ENCODE results near the gene CPT1C.

Gene CPT1C

GRCh38 chr19:49653466-49653806 is 37.5 kb upstream of the CPT1C start:
- no peak overlapping the region for H3K4me3 ChIP-seq (ENCODE audit: low read length)
- H3K4me1 ChIP-seq (ENCODE audit: insufficient read depth, low read length): no peaks in the 10 kb centered on the region
- H3K9me3 ChIP-seq (ENCODE audit: insufficient read depth, low read depth, low read length): no peaks in the 10 kb centered on the region
- H3K9ac ChIP-seq (ENCODE audit: low read depth, low read length): no peak overlapping the region
- no peak overlapping the region for H3K27ac ChIP-seq (ENCODE audit: low read length)
- H3K36me3 ChIP-seq (ENCODE audit: insufficient read depth, low read depth, low read length): peaks cover 78% of the 10 kb centered on the region
- H3K27me3 ChIP-seq (ENCODE audit: insufficient read depth, low read length): no peaks in the 10 kb centered on the region

GRCh38 chr19:49654581-49654980 is 36.3 kb upstream of the CPT1C start:
- H3K9me3 ChIP-seq (ENCODE audit: insufficient read depth, low read depth, low read length): no peaks in the 10 kb centered on the region
- H3K4me1 ChIP-seq (ENCODE audit: insufficient read depth, low read length): no peaks in the 10 kb centered on the region
- H3K27ac ChIP-seq (ENCODE audit: low read length): no peak overlapping the region
- H3K4me3 ChIP-seq (ENCODE audit: low read length): no peak overlapping the region
- no peak overlapping the region for H3K9ac ChIP-seq (ENCODE audit: low read depth, low read length)
- H3K36me3 ChIP-seq (ENCODE audit: insufficient read depth, low read depth, low read length): peaks cover 82% of the 10 kb centered on the region
- no peaks in the 10 kb centered on the region for H3K27me3 ChIP-seq (ENCODE audit: insufficient read depth, low read length)

GRCh38 chr19:49655570-49656455 is 35.1 kb upstream of the CPT1C start:
- H3K9me3 ChIP-seq (ENCODE audit: insufficient read depth, low read depth, low read length): peaks cover 10% of the 10 kb centered on the region
- H3K4me3 ChIP-seq (ENCODE audit: low read length): no peak overlapping the region
- no peak overlapping the region for H3K9ac ChIP-seq (ENCODE audit: low read depth, low read length)
- H3K36me3 ChIP-seq (ENCODE audit: insufficient read depth, low read depth, low read length): peaks cover 83% of the 10 kb centered on the region
- no peaks in the 10 kb centered on the region for H3K4me1 ChIP-seq (ENCODE audit: insufficient read depth, low read length)
- no peaks in the 10 kb centered on the region for H3K27me3 ChIP-seq (ENCODE audit: insufficient read depth, low read length)
- no peak overlapping the region for H3K27ac ChIP-seq (ENCODE audit: low read length)

- H3K27me3 ChIP-seq (ENCODE audit: insufficient read depth, low read length): no peaks in the 10 kb centered on the region
- no peaks in the 10 kb centered on the region for H3K4me1 ChIP-seq (ENCODE audit: insufficient read depth, low read length)
- no peak overlapping the region for H3K4me3 ChIP-seq (ENCODE audit: low read length)
- H3K9ac ChIP-seq (ENCODE audit: low read depth, low read length): peak overlapping the region; percentile 67
- peaks cover 91% of the 10 kb centered on the region for H3K36me3 ChIP-seq (ENCODE audit: insufficient read depth, low read depth, low read length)
- peaks cover 10% of the 10 kb centered on the region for H3K9me3 ChIP-seq (ENCODE audit: insufficient read depth, low read depth, low read length)
- no peak overlapping the region for H3K27ac ChIP-seq (ENCODE audit: low read length)
Measured at GRCh38 chr19:49656456-49657109, 34.3 kb upstream of the CPT1C start.

- Histone ChIP-seq H3K27me3 (ENCODE audit: insufficient read depth, low read length) (no peaks in the 10 kb centered on the region), H3K9ac (ENCODE audit: low read depth, low read length) (no peak overlapping the region), H3K27ac (ENCODE audit: low read length) (no peak overlapping the region), H3K9me3 (ENCODE audit: insufficient read depth, low read depth, low read length) (peaks cover 10% of the 10 kb centered on the region), H3K36me3 (ENCODE audit: insufficient read depth, low read depth, low read length) (peaks cover 97% of the 10 kb centered on the region), H3K4me3 (ENCODE audit: low read length) (no peak overlapping the region), H3K4me1 (ENCODE audit: insufficient read depth, low read length) (no peaks in the 10 kb centered on the region)
Measured at GRCh38 chr19:49657493-49658138, 33.3 kb upstream of the CPT1C start.

- no peaks in the 10 kb centered on the region for H3K4me1 ChIP-seq (ENCODE audit: insufficient read depth, low read length)
- peaks cover 10% of the 10 kb centered on the region for H3K9me3 ChIP-seq (ENCODE audit: insufficient read depth, low read depth, low read length)
- no peak overlapping the region for H3K9ac ChIP-seq (ENCODE audit: low read depth, low read length)
- peaks cover 97% of the 10 kb centered on the region for H3K36me3 ChIP-seq (ENCODE audit: insufficient read depth, low read depth, low read length)
- no peak overlapping the region for H3K27ac ChIP-seq (ENCODE audit: low read length)
- H3K27me3 ChIP-seq (ENCODE audit: insufficient read depth, low read length): no peaks in the 10 kb centered on the region
- no peak overlapping the region for H3K4me3 ChIP-seq (ENCODE audit: low read length)
Measured at GRCh38 chr19:49658139-49658517, 32.8 kb upstream of the CPT1C start.

GRCh38 chr19:49658566-49659442 is 32.1 kb upstream of the CPT1C start:
- Histone ChIP-seq H3K4me3 (ENCODE audit: low read length) (no peak overlapping the region), H3K27me3 (ENCODE audit: insufficient read depth, low read length) (no peaks in the 10 kb centered on the region), H3K9ac (ENCODE audit: low read depth, low read length) (no peak overlapping the region), H3K36me3 (ENCODE audit: insufficient read depth, low read depth, low read length) (peaks cover 93% of the 10 kb centered on the region), H3K4me1 (ENCODE audit: insufficient read depth, low read length) (no peaks in the 10 kb centered on the region), H3K9me3 (ENCODE audit: insufficient read depth, low read depth, low read length) (peaks cover 10% of the 10 kb centered on the region), H3K27ac (ENCODE audit: low read length) (no peak overlapping the region)

GRCh38 chr19:49660338-49660961 is 30.5 kb upstream of the CPT1C start:
- no peaks in the 10 kb centered on the region for H3K27me3 ChIP-seq (ENCODE audit: insufficient read depth, low read length)
- H3K9me3 ChIP-seq (ENCODE audit: insufficient read depth, low read depth, low read length): peaks cover 10% of the 10 kb centered on the region
- H3K9ac ChIP-seq (ENCODE audit: low read depth, low read length): no peak overlapping the region
- no peak overlapping the region for H3K4me3 ChIP-seq (ENCODE audit: low read length)
- H3K36me3 ChIP-seq (ENCODE audit: insufficient read depth, low read depth, low read length): peaks cover 77% of the 10 kb centered on the region
- no peak overlapping the region for H3K27ac ChIP-seq (ENCODE audit: low read length)
- H3K4me1 ChIP-seq (ENCODE audit: insufficient read depth, low read length): no peaks in the 10 kb centered on the region

- Histone ChIP-seq H3K27ac (ENCODE audit: low read length) (no peak overlapping the region), H3K4me1 (ENCODE audit: insufficient read depth, low read length) (no peaks in the 10 kb centered on the region; the same call in 1 of the 2 replicates), H3K27me3 (ENCODE audit: insufficient read depth, low read length) (no peaks in the 10 kb centered on the region), H3K36me3 (ENCODE audit: insufficient read depth, low read depth, low read length) (peaks cover 62% of the 10 kb centered on the region), H3K9me3 (ENCODE audit: insufficient read depth, low read depth, low read length) (peaks cover 10% of the 10 kb centered on the region), H3K9ac (ENCODE audit: low read depth, low read length) (no peak overlapping the region), H3K4me3 (ENCODE audit: low read length) (no peak overlapping the region)
Measured at GRCh38 chr19:49662011-49662410, 28.9 kb upstream of the CPT1C start.

- no peak overlapping the region for H3K27ac ChIP-seq (ENCODE audit: low read length)
- no peak overlapping the region for H3K4me3 ChIP-seq (ENCODE audit: low read length)
- peaks cover 10% of the 10 kb centered on the region for H3K9me3 ChIP-seq (ENCODE audit: insufficient read depth, low read depth, low read length)
- H3K27me3 ChIP-seq (ENCODE audit: insufficient read depth, low read length): no peaks in the 10 kb centered on the region
- H3K36me3 ChIP-seq (ENCODE audit: insufficient read depth, low read depth, low read length): peaks cover 59% of the 10 kb centered on the region
- H3K9ac ChIP-seq (ENCODE audit: low read depth, low read length): no peak overlapping the region; the same call in 1 of the 2 replicates
- H3K4me1 ChIP-seq (ENCODE audit: insufficient read depth, low read length): no peaks in the 10 kb centered on the region; the same call in 1 of the 2 replicates
Measured at GRCh38 chr19:49663224-49663623, 27.7 kb upstream of the CPT1C start.

Measured in iPS-20b (cell line).